Kidney (tissue), 14 donors: Measurements from ENCODE around the gene KLF12. TPM values are rescaled to one million over a fixed set of nuclear protein-coding genes. Genes with fewer than 3 reads are reported as not detected.

Experiments used
- DNase-seq, 5 donors: peaks; one replicate each; pipeline ENCODE4 v3.0.0-alpha.2; 2013 to 2020
- FAIRE-seq: peaks from 2 replicates; lab custom pipeline; 2012; peaks lifted over from hg19 to GRCh38; lab: Jason Lieb, UNC
- H3K27ac ChIP-seq, 2 donors: one replicate each; pipeline ENCODE4 v1.7.0; 2013; ENCODE audit warnings: low read depth in 2 of 2, low read length in 2 of 2, inconsistent platforms in 1 of 2
- H3K27me3 ChIP-seq: one replicate; pipeline ENCODE4 v1.7.1; 2013; ENCODE audit warnings: low read length, inconsistent platforms; ENCODE audit not compliant: control insufficient read depth, insufficient read depth
- H3K36me3 ChIP-seq, 3 donors: one replicate each; pipeline versions ENCODE4 v1.7.0 to v1.7.1; 2013; ENCODE audit warnings: low read length in 3 of 3, control low read depth in 1 of 3, inconsistent platforms in 1 of 3; ENCODE audit not compliant: insufficient read depth in 3 of 3, control insufficient read depth in 2 of 3
- H3K4me1 ChIP-seq, 3 donors: one replicate each; pipeline versions ENCODE4 v1.7.0 to v1.7.1; 2013; ENCODE audit warnings: low read length in 3 of 3, inconsistent platforms in 1 of 3, low read depth in 1 of 3; ENCODE audit not compliant: control insufficient read depth in 2 of 3, insufficient read depth in 2 of 3
- H3K4me3 ChIP-seq, 3 donors: one replicate each; pipeline versions ENCODE4 v1.7.0 to v1.8.1; 2013; ENCODE audit warnings: low read length in 3 of 3, control low read depth in 1 of 3, inconsistent platforms in 1 of 3
- H3K9ac ChIP-seq, 3 donors: one replicate each; pipeline versions ENCODE4 v1.7.0 to v1.7.1; 2013; ENCODE audit warnings: low read length in 3 of 3, control low read depth in 1 of 3, inconsistent platforms in 1 of 3
- H3K9me3 ChIP-seq, 3 donors: one replicate each; pipeline versions ENCODE4 v1.7.0 to v1.7.1; 2013; ENCODE audit warnings: low read length in 3 of 3, control low read depth in 1 of 3, inconsistent platforms in 1 of 3; ENCODE audit not compliant: control insufficient read depth in 2 of 3, insufficient read depth in 1 of 3
- intact Hi-C: fragments of 100-400 bp; cut with DNase I; formaldehyde crosslinking; loops from one replicate; pipeline ENCODE4 v1.11.1; 2022
- polyA plus RNA-seq: library from polyadenylated mRNA; stranded (reverse); fragments of 350-450 nt; fragmentation: Illumina TruSeq; extraction: RNeasy Lipid Tissue Mini Kit (QIAGEN cat#74804); gene quantifications from one replicate; pipeline ENCODE4 v1.2.3, GENCODE V29; 2014; ENCODE audit warnings: low read depth, low replicate concordance; ENCODE audit not compliant: insufficient read depth
- total RNA-seq: library from RNA; stranded (reverse); fragmentation: NEBNext Ultra II Directional; extraction: Animal tissue kit (Norgen Biotek cat#: 25700); gene quantifications from one replicate; pipeline ENCODE4 v1.2.1, GENCODE V29; 2021
- TF ChIP-seq, protein P1 (sequence below): IDR thresholded peaks from 3 replicates; pipeline ENCODE4 v1.5.1; 2012; ENCODE audit warnings: mild to moderate bottlenecking, moderate library complexity, borderline replicate concordance; ENCODE audit not compliant: insufficient read depth; ENCODE audit errors: extremely low read depth
- donor health status: control.
- donor health status: control.
- donor health status: control.
- donor health status: control.
- donor health status: control.
- donor health status: DM: yes; HTN: yes; CAD: no.
- donor health status: Normal renal cell carcinoma (clear cell type).

The KLF12 gene
- total and polyA plus RNA-seq, 2 donors from 2014 or later, result 2.6 to 22.0 TPM

- DNase-seq (peak; percentile 61 to 87 (median 77)), FAIRE-seq (no peak)
- peak overlapping the region; percentile 90 to 95 for H3K27ac ChIP-seq
- no peaks in the 10 kb centered on the region for H3K36me3 ChIP-seq
- H3K9ac ChIP-seq, result peak overlapping the region; percentile 52 to 99 (median 86)
- H3K9me3 ChIP-seq, result no peaks in the 10 kb centered on the region
- TF ChIP-seq, protein P1, sequence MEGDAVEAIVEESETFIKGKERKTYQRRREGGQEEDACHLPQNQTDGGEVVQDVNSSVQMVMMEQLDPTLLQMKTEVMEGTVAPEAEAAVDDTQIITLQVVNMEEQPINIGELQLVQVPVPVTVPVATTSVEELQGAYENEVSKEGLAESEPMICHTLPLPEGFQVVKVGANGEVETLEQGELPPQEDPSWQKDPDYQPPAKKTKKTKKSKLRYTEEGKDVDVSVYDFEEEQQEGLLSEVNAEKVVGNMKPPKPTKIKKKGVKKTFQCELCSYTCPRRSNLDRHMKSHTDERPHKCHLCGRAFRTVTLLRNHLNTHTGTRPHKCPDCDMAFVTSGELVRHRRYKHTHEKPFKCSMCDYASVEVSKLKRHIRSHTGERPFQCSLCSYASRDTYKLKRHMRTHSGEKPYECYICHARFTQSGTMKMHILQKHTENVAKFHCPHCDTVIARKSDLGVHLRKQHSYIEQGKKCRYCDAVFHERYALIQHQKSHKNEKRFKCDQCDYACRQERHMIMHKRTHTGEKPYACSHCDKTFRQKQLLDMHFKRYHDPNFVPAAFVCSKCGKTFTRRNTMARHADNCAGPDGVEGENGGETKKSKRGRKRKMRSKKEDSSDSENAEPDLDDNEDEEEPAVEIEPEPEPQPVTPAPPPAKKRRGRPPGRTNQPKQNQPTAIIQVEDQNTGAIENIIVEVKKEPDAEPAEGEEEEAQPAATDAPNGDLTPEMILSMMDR, result no peak
- H3K4me3 ChIP-seq, result peak overlapping the region; percentile 88 to 99 (median 98)
- peaks cover 0 to 1% (median under 1%) of the 10 kb centered on the region in 3 donors for H3K4me1 ChIP-seq
- intact Hi-C loops, result no loop called here
- no peaks in the 10 kb centered on the region for H3K27me3 ChIP-seq
Observed at GRCh38 chr13:74136084-74136658, 2.0 kb upstream of the KLF12 start.

DNA sequence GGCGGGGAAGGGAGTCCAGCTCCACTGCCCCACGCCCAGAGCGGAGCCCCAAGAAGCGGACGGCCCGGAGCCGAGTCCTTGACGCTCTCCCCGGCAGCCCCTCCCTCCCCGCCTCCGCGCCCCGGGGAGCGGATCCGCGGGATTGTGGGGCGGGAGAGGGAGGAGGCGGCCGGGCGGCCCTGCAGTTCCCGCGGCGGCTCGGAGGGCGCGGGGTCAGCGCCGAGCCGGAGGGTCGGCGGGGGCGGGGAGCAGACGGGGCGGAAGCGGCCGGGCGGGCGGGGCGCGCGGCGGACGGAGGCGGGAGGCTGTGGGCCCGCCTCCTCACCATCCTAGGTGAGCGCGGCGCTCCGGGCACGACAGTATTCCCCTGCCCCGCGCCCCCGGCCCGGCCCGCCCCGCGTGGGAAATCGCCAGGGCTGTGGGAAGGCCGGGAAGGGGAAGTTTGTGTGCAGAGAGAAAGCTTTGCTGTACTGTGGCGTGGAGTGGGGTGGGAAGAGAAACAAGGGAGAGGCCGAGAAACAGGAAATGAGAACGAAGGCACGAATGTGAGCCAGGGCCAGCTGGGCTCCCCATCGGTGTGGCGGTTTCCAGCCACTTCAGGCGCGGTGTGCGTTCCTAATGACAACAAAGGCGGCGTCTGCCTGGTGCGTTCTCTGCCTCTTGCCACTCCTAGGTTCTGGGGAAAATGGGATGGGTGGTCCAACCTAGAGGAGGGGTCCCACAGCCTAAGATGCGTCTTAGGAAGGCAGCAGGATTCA, 1.3 kb upstream of the KLF12 start:
- intact Hi-C loops, result no loop called here
- peak overlapping the region; percentile 52 to 99 (median 86) for H3K9ac ChIP-seq
- H3K4me3 ChIP-seq, result peak overlapping the region; percentile 88 to 99 (median 98)
- H3K27ac ChIP-seq, result peak overlapping the region; percentile 92 to 95
- H3K27me3 ChIP-seq, result no peaks in the 10 kb centered on the region
- FAIRE-seq (no peak), DNase-seq (peak; percentile 84 to 93 (median 90))
- TF ChIP-seq, protein P1, result no peak
- H3K36me3 ChIP-seq, result no peaks in the 10 kb centered on the region
- H3K9me3 ChIP-seq, result no peaks in the 10 kb centered on the region
- peaks cover 4 to 5% (median 4%) of the 10 kb centered on the region in 3 donors for H3K4me1 ChIP-seq

- no peak for FAIRE-seq
- Histone ChIP-seq H3K9me3 (no peaks in the 10 kb centered on the region), H3K4me1 (peaks cover 5 to 10% (median 8%) of the 10 kb centered on the region in 3 donors), H3K27me3 (no peaks in the 10 kb centered on the region), H3K9ac (peak overlapping the region in 2 of 3 donors; percentile 50 to 80), H3K36me3 (no peaks in the 10 kb centered on the region), H3K27ac (peak overlapping the region; percentile 92 to 93), H3K4me3 (peak overlapping the region; percentile 19 to 99 (median 64))
- peak in 4 of 5 donors; percentile 70 to 92 (median 80) for DNase-seq
- TF ChIP-seq, protein P1, result no peak
- intact Hi-C loops, result no loop called here
Observed at GRCh38 chr13:74134777-74135325, 647 bp upstream of the KLF12 start.
